Fibroblast of villous mesenchyme (primary cell): Measurements from ENCODE around the gene SLC22A13. TPM values are rescaled to one million over a fixed set of nuclear protein-coding genes. Genes with fewer than 3 reads are reported as not detected.

ENCODE experiments used
- DNase-seq: peaks from one replicate; pipeline ENCODE4 v3.0.0-alpha.2; 2010; ENCODE audit warnings: low read depth
- H3K4me3 ChIP-seq: 2 replicates; pipeline ENCODE4 v1.5.1; 2011; ENCODE audit warnings: low read depth, mild to moderate bottlenecking, low read length
- CTCF ChIP-seq: IDR thresholded peaks from 2 replicates; pipeline ENCODE4 v1.5.1; 2012; ENCODE audit warnings: low read depth, mild to moderate bottlenecking, low read length; ENCODE audit not compliant: insufficient read depth
- total RNA-seq: library from RNA; depleted of rRNA; stranded (reverse); fragments of >200 nt; gene quantifications from 2 replicates; pipeline ENCODE4 v1.2.3, GENCODE V29; 2012

Gene SLC22A13
- 0.32 and 0.43 TPM in 2 replicates for total RNA-seq

- no peak within 1 kb of the TSS for H3K4me3 ChIP-seq
- TF ChIP-seq CTCF: no peak
- no peak for DNase-seq
These were observed at the start of gene SLC22A13 for GRCh38 chr3:38265604-38266307. SLC22A13 (plus strand) TSS chr3:38265812; CDS start chr3:38265861, 49 bp downstream.

GRCh38 chr3:38219609-38220197 lies 45.9 kb upstream of the SLC22A13 start:
- DNase-seq: no peak
- TF ChIP-seq CTCF: no peak
- no peak overlapping the region for H3K4me3 ChIP-seq

GRCh38 chr3:38221005-38221404 lies 44.6 kb upstream of the SLC22A13 start:
- H3K4me3 ChIP-seq: no peak overlapping the region
- TF ChIP-seq CTCF: no peak
- DNase-seq: no peak

GRCh38 chr3:38222032-38222634 lies 43.5 kb upstream of the SLC22A13 start:
- no peak for TF ChIP-seq CTCF
- DNase-seq: no peak
- no peak overlapping the region for H3K4me3 ChIP-seq

GRCh38 chr3:38224357-38224756 lies 41.3 kb upstream of the SLC22A13 start:
- DNase-seq: peak; percentile 44
- no peak for TF ChIP-seq CTCF
- no peak overlapping the region for H3K4me3 ChIP-seq

GRCh38 chr3:38226273-38226672 lies 39.3 kb upstream of the SLC22A13 start:
- no peak overlapping the region for H3K4me3 ChIP-seq
- DNase-seq: peak; percentile 18
- TF ChIP-seq CTCF: no peak
